Stimulated activated CD4-positive, alpha-beta T cell treated with anti-CD3 and anti-CD28 coated beads, Interleukin-2, amount 100 ng/mL, for 24 hours (primary cell): ENCODE data around the gene PARVB.
A peak's percentile ranks its signal among the peaks of the same experiment; 100 is the strongest.
"Not testable (repeated sequence)": the region's sequence is repeated elsewhere in the genome, so short reads cannot be mapped to it uniquely, and the experiment has no call there.

ENCODE experiments used
- DNase-seq, 2 donors: peaks; one replicate each; pipeline ENCODE4 v3.0.0-alpha.2; 2020

The PARVB gene

GRCh38 chr22:43998679-43999264 is 25.3 kb upstream of the PARVB start:
- no peak for DNase-seq

GRCh38 chr22:43999378-43999777 is 24.7 kb upstream of the PARVB start:
- DNase-seq = no peak

GRCh38 chr22:44000123-44000522 is 24.0 kb upstream of the PARVB start:
- DNase-seq = no peak

- DNase-seq = no peak
These were observed 22.6 kb upstream of the PARVB start for GRCh38 chr22:44001521-44001920.

- DNase-seq = no peak
These were observed 21.8 kb upstream of the PARVB start for GRCh38 chr22:44002324-44002723.

- no peak for DNase-seq
These were observed 21.1 kb upstream of the PARVB start for GRCh38 chr22:44002997-44003396.

GRCh38 chr22:44003405-44004103 is 20.5 kb upstream of the PARVB start:
- no peak for DNase-seq

- no peak for DNase-seq
These were observed 20.0 kb upstream of the PARVB start for GRCh38 chr22:44004104-44004460.

GRCh38 chr22:44005524-44005923 is 18.6 kb upstream of the PARVB start:
- no peak for DNase-seq

- no peak for DNase-seq
These were observed 11.9 kb upstream of the PARVB start for GRCh38 chr22:44012162-44012561.

- no peak for DNase-seq
These were observed 11.5 kb upstream of the PARVB start for GRCh38 chr22:44012591-44012990.

- DNase-seq = no peak
These were observed 9.9 kb upstream of the PARVB start for GRCh38 chr22:44014241-44014640.

GRCh38 chr22:44016586-44016985 is 7.5 kb upstream of the PARVB start:
- DNase-seq = not testable (repeated sequence)

GRCh38 chr22:44018594-44018993 is 5.5 kb upstream of the PARVB start:
- no peak for DNase-seq

- no peak for DNase-seq
These were observed 4.7 kb upstream of the PARVB start for GRCh38 chr22:44019416-44019815.

GRCh38 chr22:44019846-44020245 is 4.3 kb upstream of the PARVB start:
- no peak for DNase-seq

GRCh38 chr22:44020981-44021380 is 3.1 kb upstream of the PARVB start:
- no peak for DNase-seq

- DNase-seq = peak; percentile 23 to 56
These were observed 456 bp upstream of the PARVB start for GRCh38 chr22:44023404-44024287.

- no peak for DNase-seq
These were observed 1.3 kb downstream of the PARVB start for GRCh38 chr22:44025171-44026065.

GRCh38 chr22:44026066-44026629 is 2.0 kb downstream of the PARVB start:
- DNase-seq = no peak

GRCh38 chr22:44026630-44027511 is 2.8 kb downstream of the PARVB start:
- DNase-seq = peak; percentile 62 to 64
